GM21737 (cell line): Measurements from ENCODE around the gene ZNF341.

Experiments used
- ATAC-seq: cut with Tn5 transposase; IDR thresholded peaks from one replicate; pipeline ENCODE4 v1.9.1; 2021; ENCODE audit warnings: mild to moderate bottlenecking, moderate library complexity; ENCODE audit not compliant: unreplicated experiment

The ZNF341 gene

GRCh38 chr20:33821270-33821836, 89.6 kb downstream of the ZNF341 start:
- no peak for ATAC-seq

DNA sequence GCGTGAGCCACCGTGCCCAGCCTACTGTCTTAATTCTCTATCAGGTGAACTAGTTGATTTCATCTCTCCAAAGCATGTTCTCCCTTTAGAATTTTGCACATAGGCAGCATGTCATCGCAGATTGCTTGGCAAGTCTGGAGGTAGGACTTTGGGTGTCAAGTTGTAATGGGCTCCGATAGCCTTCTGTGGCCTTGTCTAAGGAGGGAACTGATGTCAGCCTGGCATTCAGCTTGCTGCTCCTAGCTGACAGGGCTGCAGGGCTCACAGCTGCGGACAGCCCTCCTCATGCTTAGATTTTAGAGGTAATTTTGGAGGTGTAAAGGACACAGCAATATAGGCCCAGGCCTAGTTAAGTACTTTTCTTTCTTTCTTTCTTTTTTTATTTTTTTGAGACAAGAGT, 90.6 kb downstream of the ZNF341 start:
- ATAC-seq, result no peak

- no peak for ATAC-seq
Observed at GRCh38 chr20:33822991-33823390, 91.2 kb downstream of the ZNF341 start.

GRCh38 chr20:33824852-33825251, 93.1 kb downstream of the ZNF341 start:
- ATAC-seq, result no peak

GRCh38 chr20:33825340-33826269, 93.8 kb downstream of the ZNF341 start:
- no peak for ATAC-seq

- no peak for ATAC-seq
Observed at GRCh38 chr20:33826270-33826897, 94.6 kb downstream of the ZNF341 start.

GRCh38 chr20:33827109-33827508, 95.3 kb downstream of the ZNF341 start:
- no peak for ATAC-seq

- ATAC-seq, result no peak
Observed at GRCh38 chr20:33827634-33828325, 96.0 kb downstream of the ZNF341 start.

DNA sequence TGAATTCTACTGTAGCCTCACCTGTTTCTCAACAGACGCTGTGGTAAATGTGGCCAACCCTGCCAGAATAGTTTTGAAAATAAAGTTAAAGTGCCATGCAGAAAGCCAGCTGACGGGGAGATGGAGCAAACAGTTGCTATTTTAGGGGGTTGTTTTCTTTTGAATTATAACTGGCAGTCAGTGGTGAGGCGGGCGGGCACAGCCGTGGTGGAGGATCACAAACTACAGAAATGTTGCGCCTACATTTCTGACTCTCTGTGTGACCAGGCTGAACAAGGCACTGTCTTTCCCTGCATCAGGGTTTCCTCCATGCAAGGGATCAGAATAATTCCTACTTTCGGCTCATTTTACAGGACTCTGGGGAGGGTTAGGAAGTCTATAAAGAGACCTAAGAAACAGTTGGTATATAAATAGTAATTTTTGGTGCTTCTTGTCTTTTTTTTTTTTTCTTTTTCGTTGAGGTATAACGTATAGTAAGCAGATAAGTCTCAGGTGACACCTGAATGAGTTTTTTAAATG, 96.6 kb downstream of the ZNF341 start:
- no peak for ATAC-seq

DNA sequence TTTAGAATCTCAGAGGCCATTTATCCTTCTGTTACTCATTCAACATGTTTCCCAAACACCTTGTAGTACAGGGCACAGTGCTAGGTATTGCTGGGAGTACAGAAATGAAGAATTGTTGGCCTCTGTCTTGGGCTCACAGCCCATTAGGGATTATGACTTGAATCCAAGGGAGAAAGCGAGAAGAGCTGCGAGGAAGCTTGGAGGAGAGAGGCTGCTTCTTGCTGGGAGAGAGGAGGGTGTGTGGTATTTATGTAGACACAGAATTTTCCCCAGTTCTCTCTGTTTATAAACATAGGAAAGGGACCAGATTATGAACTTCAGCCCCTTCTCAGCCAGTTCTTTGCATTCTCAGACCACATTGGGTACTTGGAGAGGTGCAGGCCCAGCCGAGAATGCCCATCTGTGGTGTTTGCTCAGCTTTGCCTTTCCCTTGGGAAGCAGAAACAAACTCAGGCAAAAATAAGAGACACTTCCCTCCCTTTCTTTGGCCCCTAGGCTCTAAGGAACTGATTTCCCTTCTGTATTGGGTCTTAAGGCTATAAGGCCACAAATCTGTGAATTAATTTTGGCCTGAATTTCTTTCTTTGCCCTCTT, 97.3 kb downstream of the ZNF341 start:
- no peak for ATAC-seq

DNA sequence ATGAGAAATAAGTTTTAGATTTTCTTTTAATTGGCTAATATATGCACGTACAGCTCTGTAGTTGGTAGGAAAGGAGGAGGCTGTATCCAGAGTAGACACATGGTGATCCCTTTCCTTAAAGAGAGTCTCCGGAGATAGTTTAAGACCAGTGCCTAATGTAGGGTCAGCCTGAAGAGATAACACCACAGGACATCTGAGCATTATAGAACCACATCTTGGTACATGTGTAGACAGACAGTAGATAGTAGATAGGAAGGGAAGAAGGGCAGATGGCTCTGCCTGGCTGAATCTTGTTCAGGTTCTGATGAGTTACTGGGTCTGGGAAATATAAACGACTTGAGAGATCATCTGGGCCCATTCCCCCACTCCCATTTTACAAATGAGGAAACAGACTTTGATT, 97.8 kb downstream of the ZNF341 start:
- ATAC-seq, result no peak

DNA sequence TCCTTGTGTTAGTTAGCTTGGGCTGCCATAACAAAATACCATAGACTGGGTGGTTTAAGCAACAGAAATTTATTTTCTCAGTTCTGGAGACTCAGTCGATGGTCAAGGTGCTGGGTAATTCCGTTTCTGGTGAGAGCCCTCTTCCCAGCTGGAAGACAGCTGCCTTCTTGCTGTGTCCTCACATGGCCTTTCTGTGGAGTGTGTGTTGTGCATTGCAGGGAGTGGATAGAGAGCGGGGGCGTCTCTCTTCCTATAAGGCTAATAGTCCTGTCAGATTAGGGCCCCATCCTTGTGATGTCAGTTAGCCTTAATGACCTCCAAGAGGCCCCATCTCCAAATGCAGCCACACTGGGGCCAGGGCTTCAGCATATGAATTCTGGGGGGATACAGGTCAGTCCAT, 98.6 kb downstream of the ZNF341 start:
- no peak for ATAC-seq

- no peak for ATAC-seq
Observed at GRCh38 chr20:33832103-33832804, 100.5 kb downstream of the ZNF341 start.

- no peak for ATAC-seq
Observed at GRCh38 chr20:33833333-33833732, 101.5 kb downstream of the ZNF341 start.

DNA sequence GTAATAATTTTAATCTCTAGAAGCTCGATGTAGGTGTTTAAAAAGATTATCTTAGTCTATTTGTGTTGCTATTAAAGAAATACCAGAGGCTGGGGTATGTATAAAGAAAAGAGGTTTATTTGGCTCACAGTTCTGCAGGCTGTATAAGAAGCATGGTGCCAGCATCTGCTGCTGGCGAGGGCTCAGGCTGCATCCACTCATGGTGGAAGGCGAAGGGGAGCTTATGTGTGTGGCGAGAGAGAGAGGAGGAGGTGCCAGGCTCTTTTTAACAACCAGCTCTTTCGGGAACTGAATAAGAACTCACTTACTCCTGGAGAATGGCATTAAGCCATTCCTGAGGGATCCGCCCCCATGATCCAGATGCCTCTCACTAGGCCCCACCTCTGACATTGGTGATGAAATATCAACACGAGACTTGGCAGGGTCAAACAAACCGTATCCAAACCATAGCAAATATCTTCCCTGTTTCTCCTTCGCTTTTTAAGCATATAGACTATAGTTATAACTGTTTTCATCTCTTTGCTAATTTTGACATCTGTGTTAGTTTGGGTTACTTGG, 103.9 kb downstream of the ZNF341 start:
- no peak for ATAC-seq

DNA sequence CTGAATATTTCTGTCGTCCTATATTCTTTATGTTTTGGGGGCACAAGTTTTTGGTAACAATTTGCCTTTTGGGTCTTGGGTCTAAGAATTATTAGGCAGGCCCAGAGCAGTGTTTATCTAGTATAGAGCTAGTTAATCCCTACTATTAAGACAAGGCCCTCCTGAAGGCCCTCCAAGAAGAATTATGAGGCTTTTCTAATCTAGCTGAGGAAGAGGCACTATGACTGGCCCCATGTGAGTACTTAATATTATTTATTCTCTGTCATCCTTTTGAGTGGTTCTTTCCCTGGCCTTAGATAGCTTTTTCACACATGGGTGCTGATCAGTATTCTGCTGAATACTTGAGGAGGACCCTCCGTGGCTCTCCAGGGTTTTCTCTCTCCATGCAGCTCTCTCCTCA, 104.5 kb downstream of the ZNF341 start:
- ATAC-seq, result no peak

- ATAC-seq, result no peak
Observed at GRCh38 chr20:33837096-33837830, 105.5 kb downstream of the ZNF341 start.

- ATAC-seq, result no peak
Observed at GRCh38 chr20:33838035-33838864, 106.5 kb downstream of the ZNF341 start.
